Activated B cell treated with CpG ODN at 0.5 μM for 24 hours (primary cell): ENCODE data around the gene KIAA0825. TPM values are rescaled to one million over a fixed set of nuclear protein-coding genes. Genes with fewer than 3 reads are reported as not detected.

ENCODE experiments used
- ATAC-seq: fragments of 200-7000 bp; cut with Tn5 transposase; one replicate; pipeline ENCODE4 v1.10.0; 2021; ENCODE audit warnings: low read depth, mild to moderate bottlenecking, moderate library complexity
- CTCF ChIA-PET: fragments of 350-600 bp; sonication (Branson Sonifier 250); formaldehyde crosslinking; loops from one replicate; lab custom pipeline; 2021; ENCODE audit warnings: antibody characterized with exemption; lab: Charles Lee
- POLR2A ChIA-PET: fragments of 350-600 bp; sonication (Branson Sonifier 250); formaldehyde crosslinking; loops from one replicate; lab custom pipeline; 2021; ENCODE audit warnings: antibody characterized with exemption; lab: Charles Lee
- DNase-seq: peaks from one replicate; pipeline ENCODE4 v3.0.0; 2022
- H3K27ac Mint-ChIP-seq: one replicate; pipeline ENCODE4 v1.8.0; 2020; ENCODE audit warnings: mixed read lengths
- H3K27me3 Mint-ChIP-seq: one replicate; pipeline ENCODE4 v1.8.0; 2021; ENCODE audit warnings: mixed read lengths
- H3K36me3 Mint-ChIP-seq: one replicate; pipeline ENCODE4 v1.8.0; 2021; ENCODE audit warnings: low read depth, mixed read lengths
- H3K4me1 Mint-ChIP-seq: one replicate; pipeline ENCODE4 v1.8.0; 2021; ENCODE audit warnings: mixed read lengths
- H3K4me3 Mint-ChIP-seq: one replicate; pipeline ENCODE4 v1.8.0; 2020; ENCODE audit warnings: mild to moderate bottlenecking, mixed read lengths
- H3K9me3 Mint-ChIP-seq: one replicate; pipeline ENCODE4 v1.8.0; 2020; ENCODE audit warnings: mixed read lengths
- intact Hi-C: fragments of 100-400 bp; cut with micrococcal nuclease; formaldehyde crosslinking; loops from one replicate; pipeline ENCODE4 v1.15.1; 2024
- total RNA-seq: library from RNA; stranded (reverse); gene quantifications from 2 replicates; pipeline ENCODE4 v1.2.3, GENCODE V29; 2022
- TF ChIP-seq, protein P1 (sequence below): fragments of 200-600 bp; IDR thresholded peaks from one replicate; pipeline ENCODE4 v1.8.0; 2022; ENCODE audit warnings: antibody characterized with exemption, mild to moderate bottlenecking

Gene KIAA0825
- total RNA-seq, 1 donor from 2014 or later, result 2.3 TPM

GRCh38 chr5:94471521-94471920 is 146.9 kb downstream of the KIAA0825 start:
- no peak overlapping the region for H3K4me3 Mint-ChIP-seq
- CTCF ChIA-PET, result no interaction called here
- POLR2A ChIA-PET, result no interaction called here
- H3K27ac Mint-ChIP-seq, result no peak overlapping the region
- H3K9me3 Mint-ChIP-seq, result no peaks in the 10 kb centered on the region
- H3K36me3 Mint-ChIP-seq, result no peaks in the 10 kb centered on the region
- H3K4me1 Mint-ChIP-seq, result no peaks in the 10 kb centered on the region
- DNase-seq, result no peak
- TF ChIP-seq, protein P1, sequence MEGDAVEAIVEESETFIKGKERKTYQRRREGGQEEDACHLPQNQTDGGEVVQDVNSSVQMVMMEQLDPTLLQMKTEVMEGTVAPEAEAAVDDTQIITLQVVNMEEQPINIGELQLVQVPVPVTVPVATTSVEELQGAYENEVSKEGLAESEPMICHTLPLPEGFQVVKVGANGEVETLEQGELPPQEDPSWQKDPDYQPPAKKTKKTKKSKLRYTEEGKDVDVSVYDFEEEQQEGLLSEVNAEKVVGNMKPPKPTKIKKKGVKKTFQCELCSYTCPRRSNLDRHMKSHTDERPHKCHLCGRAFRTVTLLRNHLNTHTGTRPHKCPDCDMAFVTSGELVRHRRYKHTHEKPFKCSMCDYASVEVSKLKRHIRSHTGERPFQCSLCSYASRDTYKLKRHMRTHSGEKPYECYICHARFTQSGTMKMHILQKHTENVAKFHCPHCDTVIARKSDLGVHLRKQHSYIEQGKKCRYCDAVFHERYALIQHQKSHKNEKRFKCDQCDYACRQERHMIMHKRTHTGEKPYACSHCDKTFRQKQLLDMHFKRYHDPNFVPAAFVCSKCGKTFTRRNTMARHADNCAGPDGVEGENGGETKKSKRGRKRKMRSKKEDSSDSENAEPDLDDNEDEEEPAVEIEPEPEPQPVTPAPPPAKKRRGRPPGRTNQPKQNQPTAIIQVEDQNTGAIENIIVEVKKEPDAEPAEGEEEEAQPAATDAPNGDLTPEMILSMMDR, result no peak
- no peak for ATAC-seq
- no peaks in the 10 kb centered on the region for H3K27me3 Mint-ChIP-seq
- intact Hi-C loops, result no loop called here

DNA sequence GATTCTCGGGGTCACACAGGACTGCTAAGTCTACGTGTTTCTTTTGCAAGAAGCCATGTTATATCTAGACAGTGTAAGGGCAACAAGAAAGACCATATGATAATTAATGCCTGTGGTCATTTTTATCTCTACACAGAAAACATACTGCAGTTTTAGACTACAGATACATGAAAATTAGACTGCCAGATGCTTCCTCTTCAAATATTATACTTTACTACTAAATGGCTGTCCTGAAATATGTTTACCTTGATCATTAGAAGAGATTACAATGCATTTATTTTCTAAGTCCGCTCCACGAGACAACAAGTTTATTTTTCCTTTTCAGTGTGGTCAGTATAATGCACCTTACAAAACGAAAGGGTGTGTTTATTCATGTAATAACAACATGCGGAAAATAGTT is 147.6 kb downstream of the KIAA0825 start:
- no peaks in the 10 kb centered on the region for H3K4me1 Mint-ChIP-seq
- POLR2A ChIA-PET, result no interaction called here
- ATAC-seq (no peak), DNase-seq (no peak)
- no peak overlapping the region for H3K4me3 Mint-ChIP-seq
- H3K36me3 Mint-ChIP-seq, result no peaks in the 10 kb centered on the region
- H3K27ac Mint-ChIP-seq, result no peak overlapping the region
- intact Hi-C loops, result no loop called here
- H3K9me3 Mint-ChIP-seq, result no peaks in the 10 kb centered on the region
- TF ChIP-seq, protein P1, result no peak
- CTCF ChIA-PET, result interaction anchor here (0.7 kb wide), 1 partner anchor 56 kb away, joined by 3 read pairs; no protein-coding TSS in a partner anchor
- H3K27me3 Mint-ChIP-seq, result no peaks in the 10 kb centered on the region

GRCh38 chr5:94469894-94470329 is 148.5 kb downstream of the KIAA0825 start:
- ChIA-PET CTCF (interaction anchor here (0.7 kb wide), 1 partner anchor 57 kb away, joined by 3 read pairs; no protein-coding TSS in a partner anchor), POLR2A (no interaction called here)
- no peaks in the 10 kb centered on the region for H3K9me3 Mint-ChIP-seq
- no peaks in the 10 kb centered on the region for H3K36me3 Mint-ChIP-seq
- TF ChIP-seq, protein P1, result no peak
- intact Hi-C loops, result no loop called here
- ATAC-seq, result no peak
- H3K27me3 Mint-ChIP-seq, result no peaks in the 10 kb centered on the region
- no peaks in the 10 kb centered on the region for H3K4me1 Mint-ChIP-seq
- H3K4me3 Mint-ChIP-seq, result no peak overlapping the region
- no peak for DNase-seq
- H3K27ac Mint-ChIP-seq, result no peak overlapping the region

GRCh38 chr5:94467954-94468930 is 150.2 kb downstream of the KIAA0825 start:
- intact Hi-C loops, result no loop called here

More at GRCh38 chr5:94467954-94468930, 150.2 kb downstream of the KIAA0825 start:
- Mint-ChIP-seq H3K27ac (no peak overlapping the region), H3K36me3 (no peaks in the 10 kb centered on the region), H3K4me1 (no peaks in the 10 kb centered on the region), H3K9me3 (no peaks in the 10 kb centered on the region), H3K27me3 (no peaks in the 10 kb centered on the region), H3K4me3 (no peak overlapping the region)
- ChIA-PET POLR2A (no interaction called here), CTCF (no interaction called here)
- ATAC-seq (no peak), DNase-seq (no peak)
- TF ChIP-seq, protein P1, result no peak
